Activated T-helper 2 cell treated with anti-CD3 and anti-CD28 coated beads, Interferon-gamma antibody, Interleukin-2, Interleukin-4, amounts not matched to agents 10 μg/mL and 5 μg/mL and 100 μg/mL, durations not matched to agents 14 hours and 24 hours and 36 hours (primary cell): ENCODE data around the gene LY86. TPM values are rescaled to one million over a fixed set of nuclear protein-coding genes. Genes with fewer than 3 reads are reported as not detected.
"Not testable (repeated sequence)": the region's sequence is repeated elsewhere in the genome, so short reads cannot be mapped to it uniquely, and the experiment has no call there.

ENCODE experiments used
- DNase-seq: peaks from one replicate; pipeline ENCODE4 v3.0.0; 2021; ENCODE audit warnings: low spot score
- H3K27ac Mint-ChIP-seq: one replicate; pipeline ENCODE4 v1.8.0; 2021; ENCODE audit warnings: mixed read lengths
- H3K27me3 Mint-ChIP-seq: one replicate; pipeline ENCODE4 v1.8.0; 2021; ENCODE audit warnings: low read depth, mixed read lengths
- H3K36me3 Mint-ChIP-seq: one replicate; pipeline ENCODE4 v1.8.0; 2021; ENCODE audit warnings: low read depth, mixed read lengths
- H3K4me1 Mint-ChIP-seq: one replicate; pipeline ENCODE4 v1.8.0; 2021; ENCODE audit warnings: low read depth, mixed read lengths
- H3K4me3 Mint-ChIP-seq: one replicate; pipeline ENCODE4 v1.8.0; 2021; ENCODE audit warnings: low read depth, mild to moderate bottlenecking, moderate library complexity, mixed read lengths
- H3K9me3 Mint-ChIP-seq: one replicate; pipeline ENCODE4 v1.8.0; 2021; ENCODE audit warnings: mixed read lengths
- intact Hi-C: fragments of 100-400 bp; cut with micrococcal nuclease; formaldehyde crosslinking; loops from one replicate; pipeline ENCODE4 v1.15.1; 2023
- total RNA-seq: library from RNA; stranded (reverse); gene quantifications from 2 replicates; pipeline ENCODE4 v1.2.3, GENCODE V29; 2022

The LY86 gene
- total RNA-seq, 1 donor from 2014 or later = 0.55 TPM

DNA sequence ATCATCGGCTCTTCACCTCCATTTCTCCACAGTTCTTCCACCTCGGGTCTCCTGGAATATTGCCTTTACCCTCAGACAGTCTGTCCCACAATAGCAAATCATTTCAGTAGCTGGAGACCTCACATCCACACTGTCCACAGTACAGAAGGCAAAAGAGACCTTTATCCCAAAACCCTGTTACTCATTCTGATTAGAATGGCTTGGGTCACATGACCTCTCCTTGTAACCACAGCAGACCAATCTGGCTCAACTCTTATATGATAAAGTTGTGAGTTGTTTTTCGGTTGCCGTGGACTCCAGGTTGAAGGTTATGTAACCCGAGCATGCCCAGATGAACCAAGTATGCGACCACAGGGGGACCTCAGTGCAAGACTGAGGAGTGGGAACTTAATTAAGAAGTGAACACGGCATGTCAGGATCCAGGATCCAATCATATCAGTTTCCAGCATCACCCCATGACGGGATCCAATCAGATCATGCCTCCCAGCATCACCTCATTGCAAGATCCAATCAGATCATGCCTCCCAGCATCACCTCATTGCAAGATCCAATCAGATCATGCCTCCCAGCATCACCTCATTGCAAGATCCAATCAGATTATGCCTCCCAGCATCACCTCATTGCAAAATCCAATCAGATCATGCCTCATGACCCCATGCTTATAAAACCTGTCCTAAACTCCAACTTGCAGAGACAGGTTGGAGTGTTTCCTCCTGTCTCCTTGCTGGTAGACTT is 68.7 kb downstream of the LY86 start:
- H3K4me1 Mint-ChIP-seq = peaks cover 88% of the 10 kb centered on the region
- peak overlapping the region; percentile 99 for H3K27ac Mint-ChIP-seq
- DNase-seq = no peak
- intact Hi-C loops = loop anchor here (2.0 to 10.0 kb wide), 4 partner anchors 100 to 738 kb away; no protein-coding TSS in a partner anchor
- no peaks in the 10 kb centered on the region for H3K9me3 Mint-ChIP-seq
- no peaks in the 10 kb centered on the region for H3K27me3 Mint-ChIP-seq
- no peak overlapping the region for H3K4me3 Mint-ChIP-seq
- peaks cover 21% of the 10 kb centered on the region for H3K36me3 Mint-ChIP-seq

GRCh38 chr6:6657820-6658217 is 69.3 kb downstream of the LY86 start:
- no peak for DNase-seq
- Mint-ChIP-seq H3K9me3 (no peaks in the 10 kb centered on the region), H3K27me3 (no peaks in the 10 kb centered on the region), H3K27ac (peak overlapping the region; percentile 99), H3K4me3 (no peak overlapping the region), H3K36me3 (peaks cover 15% of the 10 kb centered on the region), H3K4me1 (peaks cover 86% of the 10 kb centered on the region)
- intact Hi-C loops = loop anchor here (2.0 to 10.0 kb wide), 4 partner anchors 101 to 737 kb away; no protein-coding TSS in a partner anchor

- intact Hi-C loops = loop anchor here (5.0 to 10.0 kb wide), 3 partner anchors 102 to 735 kb away; no protein-coding TSS in a partner anchor
- Mint-ChIP-seq H3K4me1 (peaks cover 72% of the 10 kb centered on the region), H3K4me3 (no peak overlapping the region), H3K36me3 (peaks cover 13% of the 10 kb centered on the region), H3K27me3 (no peaks in the 10 kb centered on the region), H3K27ac (peak overlapping the region; percentile 99), H3K9me3 (no peaks in the 10 kb centered on the region)
- no peak for DNase-seq
These were observed 71.2 kb downstream of the LY86 start for GRCh38 chr6:6659600-6660327.

GRCh38 chr6:6660339-6661045 is 72.0 kb downstream of the LY86 start:
- peaks cover 65% of the 10 kb centered on the region for H3K4me1 Mint-ChIP-seq
- intact Hi-C loops = no loop called here
- H3K27me3 Mint-ChIP-seq = no peaks in the 10 kb centered on the region
- peaks cover 13% of the 10 kb centered on the region for H3K36me3 Mint-ChIP-seq
- H3K27ac Mint-ChIP-seq = peak overlapping the region; percentile 44
- H3K4me3 Mint-ChIP-seq = no peak overlapping the region
- no peaks in the 10 kb centered on the region for H3K9me3 Mint-ChIP-seq
- DNase-seq = no peak

GRCh38 chr6:6661191-6661590 is 72.7 kb downstream of the LY86 start:
- H3K4me3 Mint-ChIP-seq = no peak overlapping the region
- H3K36me3 Mint-ChIP-seq = peaks cover 13% of the 10 kb centered on the region
- no peaks in the 10 kb centered on the region for H3K27me3 Mint-ChIP-seq
- no peaks in the 10 kb centered on the region for H3K9me3 Mint-ChIP-seq
- no peak overlapping the region for H3K27ac Mint-ChIP-seq
- H3K4me1 Mint-ChIP-seq = peaks cover 58% of the 10 kb centered on the region
- intact Hi-C loops = no loop called here
- DNase-seq = no peak

DNA sequence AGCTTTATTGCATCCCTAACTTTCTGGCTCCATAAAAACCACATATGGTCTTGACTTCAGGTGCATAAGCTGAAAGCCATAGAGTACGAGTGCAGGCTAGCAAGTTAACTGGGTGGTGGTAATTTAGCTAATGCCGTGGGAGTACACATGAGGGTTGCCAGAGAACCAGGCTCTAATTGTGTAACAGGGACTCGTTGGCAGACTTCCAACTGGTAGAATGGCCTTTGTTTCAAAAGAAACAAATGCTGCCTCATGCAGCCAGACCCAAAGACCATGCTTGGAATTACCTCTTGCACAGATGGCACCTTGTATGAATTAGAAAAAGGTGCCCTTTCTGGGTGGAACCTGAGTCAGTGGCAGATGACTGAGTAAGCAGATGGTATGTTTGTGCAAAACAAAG is 73.2 kb downstream of the LY86 start:
- peaks cover 13% of the 10 kb centered on the region for H3K36me3 Mint-ChIP-seq
- no peaks in the 10 kb centered on the region for H3K9me3 Mint-ChIP-seq
- H3K27ac Mint-ChIP-seq = no peak overlapping the region
- H3K27me3 Mint-ChIP-seq = no peaks in the 10 kb centered on the region
- no peak for DNase-seq
- intact Hi-C loops = no loop called here
- peaks cover 54% of the 10 kb centered on the region for H3K4me1 Mint-ChIP-seq
- H3K4me3 Mint-ChIP-seq = no peak overlapping the region

DNA sequence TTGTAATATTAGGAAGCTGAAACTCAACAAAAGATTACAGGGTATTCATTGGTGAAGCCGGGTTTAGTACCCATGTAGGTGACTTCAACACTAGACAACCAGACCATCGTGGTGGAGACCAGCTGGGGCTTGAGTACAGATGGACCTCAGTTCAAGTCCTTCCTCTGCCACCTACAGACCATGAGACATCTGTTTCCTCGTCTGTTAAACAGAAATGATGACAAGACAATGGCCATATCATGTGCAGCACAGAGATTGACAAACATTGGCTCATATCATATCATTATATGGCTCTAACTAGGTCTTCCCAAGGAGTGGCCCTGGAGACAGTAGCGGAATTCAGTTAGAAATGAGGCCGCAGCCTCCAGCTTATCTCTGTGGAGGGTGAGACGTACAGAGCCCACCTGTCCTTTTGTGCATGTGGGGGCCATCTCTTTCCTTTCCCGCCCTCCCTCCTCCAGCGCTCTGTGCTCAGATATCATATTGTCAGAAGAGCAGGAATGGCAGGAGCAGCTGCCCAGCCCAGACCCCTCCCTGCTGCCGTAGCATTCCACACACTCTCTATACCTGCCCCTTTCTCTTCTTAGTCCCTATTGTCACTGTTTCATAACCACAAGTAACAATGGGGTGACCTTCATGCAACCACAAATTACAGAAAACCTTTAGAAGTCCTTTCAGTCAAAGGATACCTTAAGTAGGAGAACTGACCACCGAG is 75.1 kb downstream of the LY86 start:
- no peaks in the 10 kb centered on the region for H3K36me3 Mint-ChIP-seq
- no peak for DNase-seq
- peaks cover 42% of the 10 kb centered on the region for H3K4me1 Mint-ChIP-seq
- H3K9me3 Mint-ChIP-seq = no peaks in the 10 kb centered on the region
- H3K27me3 Mint-ChIP-seq = no peaks in the 10 kb centered on the region
- H3K27ac Mint-ChIP-seq = no peak overlapping the region
- intact Hi-C loops = no loop called here
- H3K4me3 Mint-ChIP-seq = no peak overlapping the region

DNA sequence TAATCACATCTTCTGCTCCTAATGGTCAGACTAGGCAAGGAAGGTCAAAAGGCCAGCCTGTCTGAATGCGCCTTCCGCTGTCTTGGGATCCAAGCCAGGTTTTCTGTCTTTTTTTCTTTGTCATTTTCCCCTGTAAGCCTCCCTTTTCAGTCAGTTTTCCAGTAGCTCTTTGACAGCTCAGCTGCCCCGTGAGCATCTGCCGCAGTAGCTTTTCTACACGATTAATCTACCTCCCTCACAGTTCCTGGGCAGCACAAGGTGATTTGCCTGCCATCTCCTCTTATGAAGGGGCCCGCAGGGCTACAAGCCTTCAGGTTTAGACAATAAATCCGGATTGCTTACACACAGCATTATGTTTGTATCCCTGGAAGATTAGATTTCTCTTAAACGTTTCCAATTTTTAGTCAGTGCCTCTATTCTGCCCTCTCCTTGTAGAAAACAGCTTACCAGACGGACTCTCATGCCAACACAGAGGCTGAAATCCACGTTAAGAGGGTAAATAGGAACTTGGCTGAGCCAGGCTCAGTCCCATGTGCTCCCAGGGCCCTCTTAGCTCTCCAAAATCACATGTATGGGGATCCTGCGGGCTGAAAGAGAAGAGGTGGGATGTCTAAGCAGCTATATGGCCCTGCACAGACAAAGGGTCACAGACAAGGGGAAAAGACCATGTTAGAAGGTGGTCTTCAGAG is 77.2 kb downstream of the LY86 start:
- Mint-ChIP-seq H3K9me3 (peaks cover 5% of the 10 kb centered on the region), H3K4me1 (peaks cover 44% of the 10 kb centered on the region), H3K36me3 (peaks cover 14% of the 10 kb centered on the region), H3K27me3 (peaks cover under 1% of the 10 kb centered on the region), H3K4me3 (no peak overlapping the region), H3K27ac (no peak overlapping the region)
- DNase-seq = no peak
- intact Hi-C loops = no loop called here

GRCh38 chr6:6670150-6670549 is 81.6 kb downstream of the LY86 start:
- H3K9me3 Mint-ChIP-seq, intact Hi-C loops, H3K27ac Mint-ChIP-seq, DNase-seq, H3K4me3 Mint-ChIP-seq, H3K27me3 Mint-ChIP-seq: not testable (repeated sequence)
- H3K36me3 Mint-ChIP-seq = peaks cover 17% of the 10 kb centered on the region
- H3K4me1 Mint-ChIP-seq = peaks cover 29% of the 10 kb centered on the region

- H3K27me3 Mint-ChIP-seq = peaks cover 7% of the 10 kb centered on the region
- peaks cover 7% of the 10 kb centered on the region for H3K36me3 Mint-ChIP-seq
- no peaks in the 10 kb centered on the region for H3K9me3 Mint-ChIP-seq
- no peak overlapping the region for H3K27ac Mint-ChIP-seq
- no peak overlapping the region for H3K4me3 Mint-ChIP-seq
- no peak for DNase-seq
- intact Hi-C loops = loop anchor here (5.0 kb wide), 3 partner anchors 37 to 942 kb away; no protein-coding TSS in a partner anchor
- peaks cover 25% of the 10 kb centered on the region for H3K4me1 Mint-ChIP-seq
These were observed 86.4 kb downstream of the LY86 start for GRCh38 chr6:6674872-6675271.

GRCh38 chr6:6676910-6677441 is 88.5 kb downstream of the LY86 start:
- H3K36me3 Mint-ChIP-seq = no peaks in the 10 kb centered on the region
- no peak overlapping the region for H3K27ac Mint-ChIP-seq
- DNase-seq = peak; percentile 75
- peaks cover 15% of the 10 kb centered on the region for H3K4me1 Mint-ChIP-seq
- intact Hi-C loops = loop anchor here (1.0 to 5.0 kb wide), 5 partner anchors 35 to 940 kb away; no protein-coding TSS in a partner anchor
- peaks cover 1% of the 10 kb centered on the region for H3K27me3 Mint-ChIP-seq
- no peaks in the 10 kb centered on the region for H3K9me3 Mint-ChIP-seq
- H3K4me3 Mint-ChIP-seq = no peak overlapping the region
